ENCODE measurements around the gene ABCA9. TPM values are rescaled to one million over a fixed set of nuclear protein-coding genes. Genes with fewer than 3 reads are reported as not detected.

Gene ABCA9
- total and polyA plus RNA-seq, 9 of the 15 experiments (the other 6 are each of a cell fraction or from before 2014, with no cell fraction given), result 0.04 TPM; not detected in 8

- TF ChIP-seq, protein P1, sequence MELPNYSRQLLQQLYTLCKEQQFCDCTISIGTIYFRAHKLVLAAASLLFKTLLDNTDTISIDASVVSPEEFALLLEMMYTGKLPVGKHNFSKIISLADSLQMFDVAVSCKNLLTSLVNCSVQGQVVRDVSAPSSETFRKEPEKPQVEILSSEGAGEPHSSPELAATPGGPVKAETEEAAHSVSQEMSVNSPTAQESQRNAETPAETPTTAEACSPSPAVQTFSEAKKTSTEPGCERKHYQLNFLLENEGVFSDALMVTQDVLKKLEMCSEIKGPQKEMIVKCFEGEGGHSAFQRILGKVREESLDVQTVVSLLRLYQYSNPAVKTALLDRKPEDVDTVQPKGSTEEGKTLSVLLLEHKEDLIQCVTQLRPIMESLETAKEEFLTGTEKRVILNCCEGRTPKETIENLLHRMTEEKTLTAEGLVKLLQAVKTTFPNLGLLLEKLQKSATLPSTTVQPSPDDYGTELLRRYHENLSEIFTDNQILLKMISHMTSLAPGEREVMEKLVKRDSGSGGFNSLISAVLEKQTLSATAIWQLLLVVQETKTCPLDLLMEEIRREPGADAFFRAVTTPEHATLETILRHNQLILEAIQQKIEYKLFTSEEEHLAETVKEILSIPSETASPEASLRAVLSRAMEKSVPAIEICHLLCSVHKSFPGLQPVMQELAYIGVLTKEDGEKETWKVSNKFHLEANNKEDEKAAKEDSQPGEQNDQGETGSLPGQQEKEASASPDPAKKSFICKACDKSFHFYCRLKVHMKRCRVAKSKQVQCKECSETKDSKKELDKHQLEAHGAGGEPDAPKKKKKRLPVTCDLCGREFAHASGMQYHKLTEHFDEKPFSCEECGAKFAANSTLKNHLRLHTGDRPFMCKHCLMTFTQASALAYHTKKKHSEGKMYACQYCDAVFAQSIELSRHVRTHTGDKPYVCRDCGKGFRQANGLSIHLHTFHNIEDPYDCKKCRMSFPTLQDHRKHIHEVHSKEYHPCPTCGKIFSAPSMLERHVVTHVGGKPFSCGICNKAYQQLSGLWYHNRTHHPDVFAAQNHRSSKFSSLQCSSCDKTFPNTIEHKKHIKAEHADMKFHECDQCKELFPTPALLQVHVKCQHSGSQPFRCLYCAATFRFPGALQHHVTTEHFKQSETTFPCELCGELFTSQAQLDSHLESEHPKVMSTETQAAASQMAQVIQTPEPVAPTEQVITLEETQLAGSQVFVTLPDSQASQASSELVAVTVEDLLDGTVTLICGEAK (IDR thresholded peaks at IDR 0.05), result no peak
- TF ChIP-seq, protein P1 (CRISPR knock-in tag; IDR thresholded peaks at IDR 0.05), result no peak
- TF ChIP-seq FOXJ2 (tag; IDR thresholded peaks at IDR 0.05) (0 out of 2 replicates have a peak, but pooled peaks have one; percentile 35), ZNF253 (CRISPR knock-in tag; conservative IDR thresholded peaks at IDR 0.05) (no peak), KLF16 (IDR thresholded peaks at IDR 0.05) (peak; percentile 70), ATF3 (IDR thresholded peaks at IDR 0.05) (peak; percentile 82), ATF3 (CRISPR knock-in tag; conservative IDR thresholded peaks at IDR 0.05) (no peak), SMARCA4 (IDR thresholded peaks at IDR 0.05) (peak; percentile 87), ZNF507 (tag; conservative IDR thresholded peaks at IDR 0.05) (no peak)
- TF ChIP-seq, protein P2, sequence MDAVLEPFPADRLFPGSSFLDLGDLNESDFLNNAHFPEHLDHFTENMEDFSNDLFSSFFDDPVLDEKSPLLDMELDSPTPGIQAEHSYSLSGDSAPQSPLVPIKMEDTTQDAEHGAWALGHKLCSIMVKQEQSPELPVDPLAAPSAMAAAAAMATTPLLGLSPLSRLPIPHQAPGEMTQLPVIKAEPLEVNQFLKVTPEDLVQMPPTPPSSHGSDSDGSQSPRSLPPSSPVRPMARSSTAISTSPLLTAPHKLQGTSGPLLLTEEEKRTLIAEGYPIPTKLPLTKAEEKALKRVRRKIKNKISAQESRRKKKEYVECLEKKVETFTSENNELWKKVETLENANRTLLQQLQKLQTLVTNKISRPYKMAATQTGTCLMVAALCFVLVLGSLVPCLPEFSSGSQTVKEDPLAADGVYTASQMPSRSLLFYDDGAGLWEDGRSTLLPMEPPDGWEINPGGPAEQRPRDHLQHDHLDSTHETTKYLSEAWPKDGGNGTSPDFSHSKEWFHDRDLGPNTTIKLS (IDR thresholded peaks at IDR 0.05; ENCODE audit: borderline replicate concordance, low read depth), result 0 out of 2 replicates have a peak, but pooled peaks have one; percentile 17
- TF ChIP-seq, protein P3, sequence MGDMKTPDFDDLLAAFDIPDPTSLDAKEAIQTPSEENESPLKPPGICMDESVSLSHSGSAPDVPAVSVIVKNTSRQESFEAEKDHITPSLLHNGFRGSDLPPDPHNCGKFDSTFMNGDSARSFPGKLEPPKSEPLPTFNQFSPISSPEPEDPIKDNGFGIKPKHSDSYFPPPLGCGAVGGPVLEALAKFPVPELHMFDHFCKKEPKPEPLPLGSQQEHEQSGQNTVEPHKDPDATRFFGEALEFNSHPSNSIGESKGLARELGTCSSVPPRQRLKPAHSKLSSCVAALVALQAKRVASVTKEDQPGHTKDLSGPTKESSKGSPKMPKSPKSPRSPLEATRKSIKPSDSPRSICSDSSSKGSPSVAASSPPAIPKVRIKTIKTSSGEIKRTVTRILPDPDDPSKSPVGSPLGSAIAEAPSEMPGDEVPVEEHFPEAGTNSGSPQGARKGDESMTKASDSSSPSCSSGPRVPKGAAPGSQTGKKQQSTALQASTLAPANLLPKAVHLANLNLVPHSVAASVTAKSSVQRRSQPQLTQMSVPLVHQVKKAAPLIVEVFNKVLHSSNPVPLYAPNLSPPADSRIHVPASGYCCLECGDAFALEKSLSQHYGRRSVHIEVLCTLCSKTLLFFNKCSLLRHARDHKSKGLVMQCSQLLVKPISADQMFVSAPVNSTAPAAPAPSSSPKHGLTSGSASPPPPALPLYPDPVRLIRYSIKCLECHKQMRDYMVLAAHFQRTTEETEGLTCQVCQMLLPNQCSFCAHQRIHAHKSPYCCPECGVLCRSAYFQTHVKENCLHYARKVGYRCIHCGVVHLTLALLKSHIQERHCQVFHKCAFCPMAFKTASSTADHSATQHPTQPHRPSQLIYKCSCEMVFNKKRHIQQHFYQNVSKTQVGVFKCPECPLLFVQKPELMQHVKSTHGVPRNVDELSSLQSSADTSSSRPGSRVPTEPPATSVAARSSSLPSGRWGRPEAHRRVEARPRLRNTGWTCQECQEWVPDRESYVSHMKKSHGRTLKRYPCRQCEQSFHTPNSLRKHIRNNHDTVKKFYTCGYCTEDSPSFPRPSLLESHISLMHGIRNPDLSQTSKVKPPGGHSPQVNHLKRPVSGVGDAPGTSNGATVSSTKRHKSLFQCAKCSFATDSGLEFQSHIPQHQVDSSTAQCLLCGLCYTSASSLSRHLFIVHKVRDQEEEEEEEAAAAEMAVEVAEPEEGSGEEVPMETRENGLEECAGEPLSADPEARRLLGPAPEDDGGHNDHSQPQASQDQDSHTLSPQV (IDR thresholded peaks at IDR 0.05), result peak; percentile 47; the same call in 1 of the 2 replicates
Observed at GRCh38 chr17:69012895-69013805, 47.6 kb downstream of the ABCA9 start (continued).
